Inflammatory macrophage (primary cell): ENCODE results near the gene PLVAP.

ENCODE experiments used
- DNase-seq, 2 donors: peaks; one replicate each; pipeline ENCODE4 v3.0.0-alpha.2; 2020 to 2022

PLVAP gene

GRCh38 chr19:17321655-17322489 is 55.3 kb downstream of the PLVAP start:
- DNase-seq = no peak

- no peak for DNase-seq
Measured at GRCh38 chr19:17320435-17320834, 56.7 kb downstream of the PLVAP start.

DNA sequence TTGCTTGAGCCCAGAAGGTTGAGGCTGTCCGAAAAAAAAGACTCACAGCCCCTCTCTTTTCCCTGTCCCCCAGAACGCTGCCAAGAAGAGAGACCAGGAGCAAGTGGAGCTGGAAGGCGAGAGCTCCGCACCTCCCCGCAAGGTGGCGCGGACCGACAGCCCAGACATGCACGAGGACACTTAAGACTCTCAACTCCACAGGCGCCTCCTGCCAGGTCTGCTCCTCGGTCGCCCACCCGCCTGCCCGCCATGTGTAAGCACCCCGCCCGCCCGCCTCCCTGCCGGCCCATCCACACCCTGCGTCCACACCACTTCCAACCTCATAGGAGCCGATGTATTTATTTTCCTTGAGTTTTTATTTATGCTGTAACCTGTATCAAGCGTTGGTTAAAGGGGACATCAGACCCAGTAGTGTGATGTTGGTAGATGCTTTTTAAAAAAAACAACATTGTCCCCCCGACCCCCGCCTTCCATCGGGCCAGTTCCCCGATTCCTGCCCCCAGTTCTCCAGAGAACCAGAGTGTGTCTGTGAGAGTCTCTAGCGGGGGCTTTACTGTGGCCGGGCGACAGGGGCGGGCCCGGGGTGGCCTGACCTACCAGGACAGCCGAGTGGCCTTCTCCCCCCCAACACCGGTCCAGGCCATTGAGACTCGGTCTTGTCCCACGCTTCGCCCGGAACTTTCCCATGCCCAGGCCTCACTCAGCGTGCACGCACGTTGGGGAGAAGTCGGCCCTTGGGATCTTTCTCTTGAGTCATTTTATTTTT is 57.5 kb downstream of the PLVAP start:
- no peak for DNase-seq

DNA sequence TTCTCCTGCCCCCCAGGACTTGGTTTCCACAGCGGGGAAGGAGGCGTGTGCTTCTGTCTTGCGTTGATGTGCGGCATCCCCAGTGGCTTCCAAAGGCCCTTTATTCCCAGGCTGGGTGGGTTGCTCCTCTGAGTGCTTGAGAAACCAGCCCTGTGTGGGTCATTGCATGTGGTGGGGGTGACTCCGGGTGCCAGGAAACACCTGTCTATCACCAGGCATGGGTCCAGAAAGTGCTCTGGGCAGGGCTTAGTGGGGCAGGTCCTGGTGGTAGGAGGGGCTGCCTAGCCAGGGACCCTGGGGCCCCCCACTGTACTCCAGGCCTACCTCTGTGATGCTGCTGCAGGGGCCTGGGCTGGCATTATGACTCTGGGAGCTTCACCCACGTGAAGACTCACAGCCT is 58.2 kb downstream of the PLVAP start:
- DNase-seq = no peak

- DNase-seq = no peak
Measured at GRCh38 chr19:17314007-17314593, 63.0 kb downstream of the PLVAP start.

GRCh38 chr19:17312189-17313113 is 64.7 kb downstream of the PLVAP start:
- DNase-seq = no peak

DNA sequence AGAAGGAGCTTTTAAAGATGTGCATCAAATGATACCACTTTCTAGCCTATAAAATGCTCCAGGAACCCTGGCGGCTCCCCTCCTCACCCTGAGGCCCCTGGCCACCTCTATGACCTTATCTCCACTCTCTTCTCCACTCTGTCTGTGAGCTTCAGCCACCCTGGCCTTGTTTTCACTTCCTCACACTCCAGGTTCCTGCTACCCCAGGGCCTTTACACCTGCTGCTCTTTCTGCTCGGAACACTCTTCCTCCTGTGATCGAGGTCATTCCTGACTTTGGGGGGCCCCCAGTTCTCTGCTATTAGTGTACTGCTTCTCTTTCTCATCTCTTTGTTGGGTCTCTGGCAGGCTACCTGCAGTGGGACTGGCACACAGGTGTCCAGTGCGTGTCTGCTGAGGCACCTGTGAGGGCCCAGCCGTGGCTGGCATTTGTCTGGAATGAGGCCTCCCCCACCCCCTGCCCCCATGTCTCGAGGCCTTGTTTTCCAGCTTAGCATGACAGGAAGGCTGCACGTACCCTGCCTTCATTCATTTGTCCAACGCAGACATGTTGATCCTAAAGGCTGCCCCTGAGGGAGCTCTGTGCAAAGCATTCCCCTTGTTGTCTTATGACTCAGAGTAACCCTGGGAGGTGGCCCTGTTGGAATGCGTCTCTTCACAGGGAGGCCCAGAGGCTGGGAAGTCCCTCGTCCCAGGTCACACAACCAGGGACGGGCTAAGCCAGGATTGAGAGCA is 65.5 kb downstream of the PLVAP start:
- DNase-seq = no peak

DNA sequence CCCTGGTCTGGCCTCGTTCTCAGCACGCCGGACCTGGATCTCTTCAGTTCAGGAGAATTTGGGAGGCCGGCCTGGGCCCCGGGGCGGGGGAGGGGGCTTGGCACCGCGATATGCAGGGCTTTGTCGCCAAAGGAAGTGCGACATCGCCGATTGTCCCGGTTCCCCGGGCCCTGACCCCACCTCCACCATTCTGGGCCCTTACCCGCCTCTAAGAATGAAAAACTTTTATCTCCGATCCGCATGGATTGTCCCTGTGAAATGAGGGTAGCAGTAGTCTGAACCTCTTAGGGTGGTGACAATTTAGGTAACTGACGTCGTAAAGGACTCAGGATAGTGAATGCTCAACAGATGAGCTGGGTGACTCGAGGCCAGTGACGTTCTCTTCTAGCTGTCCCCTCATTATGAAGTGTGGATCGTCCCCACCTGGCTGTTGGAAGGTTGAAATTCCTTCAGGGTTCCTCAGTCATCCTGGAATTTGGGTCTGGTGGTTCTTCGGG is 67.1 kb downstream of the PLVAP start:
- no peak for DNase-seq

- DNase-seq = peak; percentile 100
Measured at GRCh38 chr19:17309198-17309964, 67.8 kb downstream of the PLVAP start, which contains the start of gene DDA1. Gene DDA1 (plus strand): TSS chr19:17309563. CDS start chr19:17309655, 92 bp downstream.

- no peak for DNase-seq
Measured at GRCh38 chr19:17307876-17308377, 69.2 kb downstream of the PLVAP start.

DNA sequence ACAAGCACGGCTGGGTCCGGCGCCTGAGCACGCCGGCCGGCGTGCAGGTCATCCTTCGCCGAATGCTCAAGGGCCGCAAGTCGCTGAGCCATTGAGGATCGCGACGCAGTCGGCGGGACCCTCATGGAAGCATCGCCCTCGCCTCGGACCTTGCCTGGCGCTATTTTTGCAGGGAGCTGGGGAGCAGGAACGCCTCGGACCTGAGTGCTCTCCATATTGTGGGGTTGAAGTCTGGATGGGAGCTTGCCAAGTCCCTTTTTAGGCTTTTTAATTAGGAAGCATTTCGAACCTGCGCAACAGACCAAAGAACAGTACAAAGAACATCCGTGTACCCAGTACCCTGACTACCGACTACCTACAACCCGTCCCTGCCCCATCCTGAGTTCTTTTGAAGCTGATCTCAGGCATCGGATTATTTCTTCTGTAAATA is 70.8 kb downstream of the PLVAP start:
- no peak for DNase-seq

- DNase-seq = peak; percentile 98 to 99
Measured at GRCh38 chr19:17305517-17306284, 71.4 kb downstream of the PLVAP start, which contains the start of gene MRPL34. Gene MRPL34 (plus strand): TSS chr19:17305872. CDS start chr19:17305893, 21 bp downstream.

GRCh38 chr19:17305216-17305516 is 72.0 kb downstream of the PLVAP start:
- no peak for DNase-seq

- no peak for DNase-seq
Measured at GRCh38 chr19:17304386-17305215, 72.5 kb downstream of the PLVAP start.

DNA sequence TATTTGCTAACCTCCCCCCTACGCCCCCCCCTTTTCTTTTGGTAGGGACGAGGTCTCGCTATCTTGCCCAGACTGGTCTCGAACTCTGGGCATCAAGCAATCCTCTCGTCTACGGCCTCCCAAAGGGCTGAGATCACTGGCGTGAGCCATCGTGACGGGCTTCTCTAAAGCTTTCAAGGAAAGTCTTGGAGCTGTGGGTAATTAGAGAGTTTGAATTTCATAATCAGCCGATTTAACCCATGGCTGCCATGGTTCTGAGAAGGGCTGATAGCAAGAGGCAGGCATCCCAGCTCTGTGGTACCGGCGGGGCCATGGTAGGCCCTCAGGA is 73.2 kb downstream of the PLVAP start:
- DNase-seq = no peak

- DNase-seq = peak; percentile 97 to 98
Measured at GRCh38 chr19:17303167-17303939, 73.8 kb downstream of the PLVAP start, which contains the start of gene ABHD8. Gene ABHD8 (minus strand): TSS chr19:17303425. CDS start chr19:17301616, 1,809 bp downstream.

- peak; percentile 57 to 66 for DNase-seq
Measured at GRCh38 chr19:17302391-17303166, 74.6 kb downstream of the PLVAP start.
